ENCODE data around the gene TARDBP.
"Not testable (repeated sequence)": the region's sequence is repeated elsewhere in the genome, so short reads cannot be mapped to it uniquely, and the experiment has no call there.

The TARDBP gene

GRCh38 chr1:11061652-11062365 lies 49.4 kb downstream of the TARDBP start:
- DNase-seq, result no peak

DNA sequence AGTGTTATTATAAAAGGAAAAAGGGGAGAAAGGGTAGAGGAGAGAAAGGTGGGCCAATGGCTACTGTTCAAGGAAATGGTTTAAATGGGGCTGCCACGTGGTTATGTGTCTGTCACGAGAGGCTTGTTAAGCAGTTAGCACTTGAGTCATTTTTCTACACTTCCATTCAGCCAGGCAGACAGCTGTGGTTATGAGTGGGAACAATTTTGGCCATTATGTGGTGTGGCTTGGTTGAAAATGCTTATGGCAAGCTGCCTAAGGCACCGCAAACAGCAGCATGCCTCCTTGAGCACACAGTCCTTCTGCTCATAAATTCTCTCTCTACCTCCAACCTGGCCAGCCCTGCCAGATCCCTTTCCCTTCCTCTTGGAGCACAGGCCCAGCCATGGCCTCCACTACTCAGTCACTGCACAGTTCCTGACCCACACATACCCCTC lies 50.5 kb downstream of the TARDBP start:
- DNase-seq, result no peak

GRCh38 chr1:11063937-11064537 lies 51.6 kb downstream of the TARDBP start:
- DNase-seq, result not testable (repeated sequence)

- no peak for DNase-seq
These were observed 52.5 kb downstream of the TARDBP start for GRCh38 chr1:11064942-11065341.

DNA sequence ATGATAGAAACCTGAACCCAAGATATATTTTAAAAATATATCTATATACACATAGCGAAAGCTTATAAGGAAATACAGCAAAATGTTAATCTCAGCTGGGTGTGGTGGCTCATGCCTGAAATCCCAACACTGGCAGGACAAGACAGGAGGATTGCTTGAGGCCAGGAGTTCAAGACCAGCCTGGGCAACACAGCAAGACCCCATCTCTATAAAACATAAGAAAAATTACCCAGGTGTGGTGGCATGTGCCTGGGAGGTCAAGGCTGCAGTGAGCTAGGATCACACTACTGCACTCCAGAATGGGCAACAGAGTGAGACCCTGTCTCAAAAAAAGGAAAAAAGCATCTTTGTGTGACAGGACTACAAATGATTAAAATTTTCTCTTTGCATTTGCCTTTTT lies 53.3 kb downstream of the TARDBP start:
- no peak for DNase-seq

DNA sequence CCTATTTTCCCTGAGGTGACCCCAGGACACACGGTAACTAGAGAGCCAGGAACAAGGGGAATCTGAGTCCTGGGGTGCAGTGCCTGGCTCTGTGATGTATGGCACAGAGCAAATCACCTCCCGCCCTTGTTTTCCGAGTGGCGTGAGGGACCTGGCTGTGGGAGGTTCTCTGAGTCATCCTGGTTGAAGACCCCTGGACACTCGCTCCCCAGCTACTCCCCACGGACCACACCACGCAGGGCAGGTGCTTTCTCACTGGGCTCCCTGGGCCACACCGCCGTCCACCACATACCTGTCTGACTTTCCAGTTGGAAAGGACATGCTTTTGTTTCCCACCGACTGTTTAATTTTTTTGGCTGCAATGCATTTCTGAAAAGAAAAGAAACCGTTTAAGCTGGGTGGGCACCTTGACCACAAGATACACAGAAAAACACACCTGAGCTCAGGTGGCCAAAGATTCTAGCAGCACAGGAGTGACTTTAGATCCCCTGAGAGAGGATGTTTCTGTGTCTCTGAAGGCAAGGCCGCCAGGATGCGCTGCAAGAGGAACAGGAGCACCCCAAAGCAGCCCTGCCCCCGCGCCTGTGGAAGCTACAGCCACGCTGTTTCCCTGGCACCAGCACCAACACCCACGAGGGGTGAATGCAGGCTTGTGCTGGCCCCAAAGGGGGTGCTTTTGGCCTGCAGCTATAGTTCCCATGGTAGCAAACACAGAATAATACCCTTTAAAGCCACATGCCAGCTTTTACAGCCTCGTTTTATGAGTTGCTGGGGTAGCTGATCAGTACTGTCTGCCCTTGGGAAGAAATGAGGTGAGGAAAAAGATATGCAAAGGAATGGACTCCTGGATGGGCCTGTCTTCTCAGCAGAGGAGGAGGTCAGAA lies 55.5 kb downstream of the TARDBP start:
- no peak for DNase-seq

GRCh38 chr1:11068600-11069473 lies 56.4 kb downstream of the TARDBP start:
- no peak for DNase-seq

- no peak for DNase-seq
These were observed 58.4 kb downstream of the TARDBP start for GRCh38 chr1:11070876-11071275.

DNA sequence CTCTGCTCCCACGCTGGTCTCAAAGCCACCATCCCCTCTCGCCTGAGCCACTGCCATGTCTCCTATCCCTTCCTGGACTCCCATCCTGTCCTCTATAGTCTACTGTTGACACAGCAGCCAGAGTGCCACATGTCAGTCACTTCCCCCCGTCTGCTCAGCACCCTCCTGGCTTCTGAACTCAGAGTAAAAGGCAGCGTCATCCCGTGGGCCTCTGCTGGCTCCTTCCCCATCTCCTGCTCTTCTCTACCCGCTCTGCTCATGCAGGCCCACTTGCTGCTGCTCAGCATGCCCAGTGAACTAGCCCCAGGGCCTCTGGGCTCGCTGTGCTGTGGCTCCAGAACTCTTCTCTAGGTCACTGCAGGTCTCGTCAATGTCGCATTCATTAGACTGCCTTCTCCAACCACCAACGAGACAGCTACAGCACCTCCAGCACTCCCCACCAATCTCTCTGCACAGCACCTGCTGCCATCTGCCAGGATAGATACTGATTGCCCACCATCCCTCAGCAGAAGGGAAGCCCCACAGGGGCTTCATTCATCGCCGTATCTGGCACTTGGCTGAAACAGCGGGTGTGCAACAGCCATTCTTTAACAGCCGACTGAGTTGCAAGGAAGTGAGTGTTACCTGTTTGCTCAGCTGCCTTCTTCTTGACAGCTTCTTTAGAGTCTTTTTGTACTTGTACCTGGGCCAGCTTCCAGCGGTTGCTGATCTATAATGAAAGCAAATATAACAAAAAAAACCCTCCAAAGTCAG lies 59.2 kb downstream of the TARDBP start:
- no peak for DNase-seq

DNA sequence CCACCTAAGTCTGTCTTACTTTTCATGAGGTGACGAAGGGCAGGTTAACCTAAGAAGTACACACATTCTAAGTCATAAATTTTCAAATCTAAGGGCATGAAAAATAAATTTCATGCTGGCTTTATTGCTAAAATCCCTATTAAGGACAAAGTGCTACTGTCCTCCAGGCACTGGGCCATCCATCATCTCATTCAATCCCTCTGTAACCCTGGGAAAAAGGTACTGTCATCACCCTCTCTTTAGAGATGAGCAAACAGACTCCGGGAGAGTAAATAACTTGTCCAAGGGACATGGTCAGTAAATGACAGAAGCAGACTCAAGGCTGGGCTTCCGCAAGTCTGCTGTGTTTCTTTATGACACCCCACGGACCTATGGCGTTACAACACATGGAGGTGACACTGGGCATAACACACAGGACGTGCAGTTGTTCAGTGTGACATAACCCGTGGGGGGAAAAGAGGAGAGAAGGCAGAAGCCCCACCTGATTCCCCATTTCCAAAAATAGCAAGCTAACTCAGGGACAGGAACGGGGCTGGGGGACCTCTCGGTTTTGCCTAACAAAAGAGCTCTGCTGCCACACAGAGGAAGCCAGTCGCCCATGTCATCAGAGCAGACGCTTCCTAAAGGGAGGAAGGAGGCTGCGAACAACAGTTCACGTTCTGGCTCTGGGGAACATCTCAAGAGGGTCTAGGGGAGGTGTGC lies 59.9 kb downstream of the TARDBP start:
- no peak for DNase-seq

DNA sequence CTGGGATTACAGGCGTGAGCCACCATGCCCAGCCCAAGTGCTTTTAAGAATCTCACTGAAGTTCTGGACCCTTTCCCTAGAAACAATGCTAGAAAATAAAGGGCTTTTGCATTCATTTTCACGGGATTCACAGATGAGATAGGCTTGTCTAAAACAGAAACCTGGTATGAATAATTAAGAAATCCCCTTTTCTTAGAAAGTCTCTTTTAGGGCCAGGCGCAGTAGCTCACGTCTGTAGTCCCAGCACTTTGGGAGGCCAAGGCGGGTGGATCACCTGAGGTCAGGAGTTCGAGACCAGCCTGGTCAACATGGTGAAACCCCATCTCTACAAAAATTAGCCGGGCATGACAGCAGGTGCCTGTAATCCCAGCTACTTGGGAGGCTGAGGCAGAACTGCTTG lies 60.9 kb downstream of the TARDBP start:
- DNase-seq, result not testable (repeated sequence)

Data from islet precursor cell (in vitro differentiated cells).